GM23248 (cell line): ENCODE measurements around the gene SPATA3. TPM values are rescaled to one million over a fixed set of nuclear protein-coding genes. Genes with fewer than 3 reads are reported as not detected.

Experiments used
- DNase-seq: peaks from one replicate; pipeline ENCODE4 v3.0.0-alpha.2; 2015
- H2AFZ ChIP-seq: fragments of 200-600 bp; sonication (generic); 2 replicates; pipeline ENCODE4 v1.6.1; 2016; ENCODE audit warnings: antibody characterized with exemption
- H3F3A ChIP-seq: fragments of 200-600 bp; sonication (generic); 2 replicates; pipeline ENCODE4 v1.6.1; 2016; ENCODE audit warnings: mild to moderate bottlenecking, antibody characterized with exemption, mixed run types; ENCODE audit not compliant: insufficient read depth
- H3K27ac ChIP-seq: fragments of 200-600 bp; sonication (generic); 2 replicates; pipeline ENCODE4 v1.5.1; 2016; ENCODE audit warnings: mild to moderate bottlenecking
- H3K27me3 ChIP-seq: fragments of 200-600 bp; sonication (generic); replicated peaks from 2 replicates; pipeline ENCODE4 v1.6.1; 2016; ENCODE audit warnings: mild to moderate bottlenecking; ENCODE audit not compliant: insufficient read depth
- H3K36me3 ChIP-seq: fragments of 200-600 bp; sonication (generic); 2 replicates; pipeline ENCODE4 v1.6.1; 2016; ENCODE audit warnings: low read depth, mild to moderate bottlenecking
- H3K4me1 ChIP-seq: fragments of 200-600 bp; sonication (generic); 2 replicates; pipeline ENCODE4 v1.6.1; 2016; ENCODE audit warnings: mild to moderate bottlenecking; ENCODE audit not compliant: insufficient read depth
- H3K4me2 ChIP-seq: fragments of 200-600 bp; sonication (generic); one replicate; pipeline ENCODE4 v1.6.1; 2016; ENCODE audit warnings: mild to moderate bottlenecking; ENCODE audit not compliant: unreplicated experiment
- H3K4me3 ChIP-seq: fragments of 200-600 bp; sonication (generic); 2 replicates; pipeline ENCODE4 v1.5.1; 2016; ENCODE audit warnings: mild to moderate bottlenecking
- H3K79me2 ChIP-seq: fragments of 200-600 bp; sonication (generic); 2 replicates; pipeline ENCODE4 v1.6.1; 2016; ENCODE audit warnings: mild to moderate bottlenecking; ENCODE audit not compliant: insufficient read depth
- H3K9ac ChIP-seq: fragments of 200-600 bp; sonication (generic); 2 replicates; pipeline ENCODE4 v1.6.1; 2016; ENCODE audit warnings: mild to moderate bottlenecking
- H3K9me2 ChIP-seq: fragments of 200-600 bp; sonication (generic); 2 replicates; pipeline ENCODE4 v1.6.1; 2016; ENCODE audit warnings: mixed run types, mild to moderate bottlenecking, moderate library complexity; ENCODE audit not compliant: insufficient read depth
- H3K9me3 ChIP-seq: fragments of 200-600 bp; sonication (generic); one replicate; pipeline ENCODE4 v1.6.1; 2017; ENCODE audit warnings: low read depth
- H4K20me1 ChIP-seq: fragments of 200-600 bp; sonication (generic); 2 replicates; pipeline ENCODE4 v1.6.0; 2016; ENCODE audit not compliant: insufficient read depth
- EZH2 ChIP-seq: fragments of 200-600 bp; sonication (generic); IDR thresholded peaks from 2 replicates; pipeline ENCODE4 v1.6.1; 2018; ENCODE audit warnings: antibody characterized with exemption, mild to moderate bottlenecking; ENCODE audit not compliant: insufficient read depth, poor library complexity, severe bottlenecking
- EZH2phosphoT487 ChIP-seq: fragments of 200-600 bp; sonication (generic); IDR thresholded peaks from 2 replicates; pipeline ENCODE4 v1.6.1; 2018; ENCODE audit warnings: antibody characterized with exemption, moderate library complexity, mild to moderate bottlenecking, low read depth; ENCODE audit not compliant: insufficient read depth
- WGBS, 2 experiments: methylation state at CpG; one replicate each; pipeline ENCODE4 v1.1.6; 2015 to 2017; ENCODE audit warnings: low lambda C conversion rate in 2 of 2, low coverage in 1 of 2; ENCODE audit errors: missing lambda C conversion rate in 2 of 2; 5-methylcytosine and 5-hydroxymethylcytosine counted together
- in situ Hi-C: fragments of 300-500 bp; cut with MboI; formaldehyde crosslinking; loops from 2 replicates; pipeline ENCODE4 v1.15.0; 2020
- polyA plus RNA-seq: library from polyadenylated mRNA; unstranded; fragments of >200 nt; fragmentation: Nextera tagmentation; extraction: Ambion mirVana; gene quantifications from 2 replicates; pipeline ENCODE4 v1.2.1, GENCODE V29; 2016
- total RNA-seq: library from RNA; depleted of rRNA; stranded (reverse); fragments of >200 nt; shearing (Covaris generic); gene quantifications from 2 replicates; pipeline ENCODE4 v1.2.3, GENCODE V29; 2014

The SPATA3 gene
- total and polyA plus RNA-seq, 2 experiments from 2014 or later = not detected

DNA sequence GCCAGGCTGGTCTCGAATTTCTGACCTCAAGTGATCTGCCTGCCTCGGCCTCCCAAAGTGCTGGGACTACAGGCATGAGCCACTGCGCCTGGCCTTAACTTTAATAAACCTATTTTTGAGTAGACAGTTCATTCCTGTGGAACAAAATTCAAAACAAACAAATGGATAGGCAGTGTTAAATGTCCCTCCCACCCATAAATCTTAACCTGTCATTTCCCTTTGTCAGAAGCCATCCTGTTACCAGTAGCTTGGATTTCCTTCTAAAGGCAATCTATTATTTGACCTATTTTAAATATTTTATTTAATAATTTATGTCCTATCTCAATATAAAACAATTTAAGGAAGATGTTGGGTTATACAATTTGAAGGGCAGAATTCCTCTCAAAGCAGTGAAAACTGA, 34.8 kb downstream of the SPATA3 start:
- in situ Hi-C loops = no loop called here
- Histone ChIP-seq H3K4me1 (no peaks in the 10 kb centered on the region), H3K36me3 (no peaks in the 10 kb centered on the region), H3F3A (no peaks in the 10 kb centered on the region), H2AFZ (no peak overlapping the region), H3K4me3 (no peak overlapping the region), H4K20me1 (no peaks in the 10 kb centered on the region), H3K9ac (no peak overlapping the region), H3K9me2 (no peaks in the 10 kb centered on the region), H3K79me2 (no peaks in the 10 kb centered on the region), H3K27me3 (peaks cover 36% of the 10 kb centered on the region), H3K9me3 (no peaks in the 10 kb centered on the region), H3K4me2 (no peak overlapping the region), H3K27ac (no peak overlapping the region)
- WGBS, 2 experiments = 18 to 25% methylated on average over 3 of the region's 3 CpGs
- DNase-seq = no peak
- TF ChIP-seq EZH2 (no peak), EZH2phosphoT487 (no peak)

- WGBS, 2 experiments = 51 to 56% methylated on average over 5 of the region's 5 CpGs
- no peak overlapping the region for H3K4me3 ChIP-seq
- no peak for DNase-seq
- TF ChIP-seq EZH2phosphoT487 = no peak
- TF ChIP-seq EZH2 = no peak
- H3K4me1 ChIP-seq = no peaks in the 10 kb centered on the region
- H3K9ac ChIP-seq = no peak overlapping the region
- no peak overlapping the region for H3K4me2 ChIP-seq
- H3K36me3 ChIP-seq = no peaks in the 10 kb centered on the region
- H3K27me3 ChIP-seq = peaks cover 42% of the 10 kb centered on the region
- no peaks in the 10 kb centered on the region for H3K9me3 ChIP-seq
- no peaks in the 10 kb centered on the region for H3F3A ChIP-seq
- H3K27ac ChIP-seq = no peak overlapping the region
- in situ Hi-C loops = no loop called here
- no peaks in the 10 kb centered on the region for H4K20me1 ChIP-seq
- no peak overlapping the region for H2AFZ ChIP-seq
- H3K9me2 ChIP-seq = no peaks in the 10 kb centered on the region
- H3K79me2 ChIP-seq = no peaks in the 10 kb centered on the region
Measured at GRCh38 chr2:231032575-231033140, 36.7 kb downstream of the SPATA3 start.

DNA sequence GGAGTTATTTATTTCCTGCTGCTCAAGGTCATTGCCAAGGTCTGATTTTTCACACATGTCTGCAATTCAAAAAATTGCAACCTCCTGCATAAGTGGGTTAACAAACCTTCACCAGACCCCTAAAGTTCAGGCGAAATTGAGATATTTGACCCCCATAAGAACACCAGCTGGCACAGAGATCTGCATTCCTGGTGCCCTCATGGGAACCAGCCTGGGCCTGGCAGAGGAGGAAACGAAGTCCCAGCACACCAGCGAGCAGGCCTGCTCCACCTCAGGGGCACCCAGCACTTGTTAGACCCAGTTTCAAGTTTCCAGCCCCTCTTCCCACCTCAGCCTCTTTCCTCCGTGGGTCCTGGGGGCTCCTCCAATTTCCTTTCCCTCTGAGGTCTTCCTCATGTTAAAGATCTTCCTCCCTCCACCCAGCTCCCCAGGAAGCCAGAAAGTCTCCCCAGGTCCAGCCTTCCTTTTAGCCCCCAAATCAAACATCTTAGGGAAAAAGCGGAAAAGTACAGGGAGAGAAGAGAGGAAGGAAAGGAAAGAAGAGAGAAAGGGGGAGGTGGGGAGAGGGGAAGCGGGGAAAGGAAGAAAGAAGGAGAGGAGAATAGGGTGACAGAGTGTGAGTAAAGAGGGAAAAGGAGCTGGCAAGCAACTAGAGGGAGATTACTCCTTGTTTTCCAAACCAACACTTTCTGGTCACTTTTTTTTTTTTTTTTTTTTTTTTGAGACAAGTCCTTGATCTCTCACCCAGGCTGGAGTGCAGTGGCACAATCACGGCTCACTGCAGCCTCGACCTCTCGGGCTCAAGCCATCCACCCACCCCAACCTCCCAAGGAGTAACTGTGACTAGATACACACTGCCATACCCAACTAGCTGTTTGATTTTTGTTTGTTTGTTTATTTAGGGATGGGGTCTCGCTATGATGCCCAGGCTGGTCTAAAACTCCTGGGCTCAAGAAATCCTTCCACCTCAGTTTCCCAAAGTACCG, 37.5 kb downstream of the SPATA3 start:
- no peaks in the 10 kb centered on the region for H3K4me1 ChIP-seq

DNA sequence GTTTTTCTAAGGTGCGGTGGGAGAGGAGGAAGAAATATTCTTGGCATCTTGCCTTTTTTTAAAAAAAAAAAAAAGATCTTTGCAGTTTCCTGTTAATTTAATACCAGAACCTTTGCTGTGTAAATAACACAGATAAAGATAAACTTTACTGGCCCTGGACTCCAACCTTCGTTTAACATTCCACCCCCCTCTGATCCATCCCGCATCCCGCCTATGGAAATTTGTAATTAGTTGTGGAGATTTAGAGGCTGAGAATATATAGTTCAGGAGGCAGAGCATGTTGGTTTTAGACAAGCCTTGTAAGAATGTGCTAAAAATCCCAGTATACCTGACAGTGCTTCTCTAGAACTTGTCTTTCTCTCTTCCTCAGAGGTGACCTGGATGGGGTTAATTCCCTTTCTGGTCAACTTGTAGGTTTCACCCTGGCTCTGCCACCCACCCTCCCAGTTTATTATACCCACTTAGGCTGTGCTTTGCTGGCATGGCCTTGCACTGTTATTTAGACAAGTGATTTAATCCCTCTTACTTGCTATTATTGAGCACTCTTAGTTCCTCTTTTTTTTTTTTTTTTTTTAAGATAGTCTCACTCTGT, 38.5 kb downstream of the SPATA3 start:
- H3K9me2 ChIP-seq = no peaks in the 10 kb centered on the region
- no peaks in the 10 kb centered on the region for H3K4me1 ChIP-seq
- H3K9ac ChIP-seq = no peak overlapping the region
- H3K27me3 ChIP-seq = peaks cover 48% of the 10 kb centered on the region
- H3K79me2 ChIP-seq = no peaks in the 10 kb centered on the region
- no peaks in the 10 kb centered on the region for H3F3A ChIP-seq
- no peaks in the 10 kb centered on the region for H3K9me3 ChIP-seq
- 33 to 66% methylated on average over 4 of the region's 4 CpGs for WGBS, 2 experiments
- no peak overlapping the region for H2AFZ ChIP-seq
- no peak overlapping the region for H3K4me3 ChIP-seq
- H4K20me1 ChIP-seq = no peaks in the 10 kb centered on the region
- H3K36me3 ChIP-seq = no peaks in the 10 kb centered on the region
- in situ Hi-C loops = no loop called here
- no peak overlapping the region for H3K27ac ChIP-seq
- TF ChIP-seq EZH2 (no peak), EZH2phosphoT487 (no peak)
- no peak for DNase-seq
- no peak overlapping the region for H3K4me2 ChIP-seq

More for the DNA sequence above, 37.5 kb downstream of the SPATA3 start:
- Histone ChIP-seq H3K27me3 (peaks cover 38% of the 10 kb centered on the region), H2AFZ (no peak overlapping the region), H3F3A (no peaks in the 10 kb centered on the region), H3K36me3 (no peaks in the 10 kb centered on the region), H3K79me2 (no peaks in the 10 kb centered on the region), H3K4me2 (no peak overlapping the region), H3K4me3 (no peak overlapping the region), H3K9me3 (no peaks in the 10 kb centered on the region), H3K27ac (no peak overlapping the region), H4K20me1 (no peaks in the 10 kb centered on the region), H3K9me2 (no peaks in the 10 kb centered on the region), H3K9ac (no peak overlapping the region)
- DNase-seq = no peak
- 28 to 30% methylated on average over 10 to 11 of the region's 11 CpGs for WGBS, 2 experiments
- in situ Hi-C loops = no loop called here
- TF ChIP-seq EZH2 (no peak), EZH2phosphoT487 (no peak)
